Tibial nerve (tissue), 4 donors: ENCODE data around the gene ROBO1.

ENCODE experiments used
- CTCF ChIP-seq, 5 experiments: fragments of 200-600 bp in 3 of 5; fragments of 450-650 bp in 2 of 5; sonication (generic) in 3 of 5; IDR thresholded peaks; one replicate each; pipeline ENCODE4 v1.5.1; 2016 to 2019; ENCODE audit warnings: antibody characterized with exemption in 5 of 5, mild to moderate bottlenecking in 3 of 5, moderate library complexity in 2 of 5
- EP300 ChIP-seq, 2 donors: sonication (generic); formaldehyde crosslinking; IDR thresholded peaks; one replicate each; pipeline ENCODE4 v1.6.1; 2017; ENCODE audit warnings: antibody characterized with exemption in 2 of 2, mild to moderate bottlenecking in 1 of 2

GRCh38 chr3:79737530-79737929 lies 30.3 kb downstream of the ROBO1 start:
- TF ChIP-seq EP300 (IDR thresholded peaks at IDR 0.05) (no peak), CTCF (IDR thresholded peaks at IDR 0.05) (no peak)
